ENCODE results near the gene CLCA1.

GRCh38 chr1:86419277-86419903, 49.3 kb upstream of the CLCA1 start:
- TF ChIP-seq, protein P1, sequence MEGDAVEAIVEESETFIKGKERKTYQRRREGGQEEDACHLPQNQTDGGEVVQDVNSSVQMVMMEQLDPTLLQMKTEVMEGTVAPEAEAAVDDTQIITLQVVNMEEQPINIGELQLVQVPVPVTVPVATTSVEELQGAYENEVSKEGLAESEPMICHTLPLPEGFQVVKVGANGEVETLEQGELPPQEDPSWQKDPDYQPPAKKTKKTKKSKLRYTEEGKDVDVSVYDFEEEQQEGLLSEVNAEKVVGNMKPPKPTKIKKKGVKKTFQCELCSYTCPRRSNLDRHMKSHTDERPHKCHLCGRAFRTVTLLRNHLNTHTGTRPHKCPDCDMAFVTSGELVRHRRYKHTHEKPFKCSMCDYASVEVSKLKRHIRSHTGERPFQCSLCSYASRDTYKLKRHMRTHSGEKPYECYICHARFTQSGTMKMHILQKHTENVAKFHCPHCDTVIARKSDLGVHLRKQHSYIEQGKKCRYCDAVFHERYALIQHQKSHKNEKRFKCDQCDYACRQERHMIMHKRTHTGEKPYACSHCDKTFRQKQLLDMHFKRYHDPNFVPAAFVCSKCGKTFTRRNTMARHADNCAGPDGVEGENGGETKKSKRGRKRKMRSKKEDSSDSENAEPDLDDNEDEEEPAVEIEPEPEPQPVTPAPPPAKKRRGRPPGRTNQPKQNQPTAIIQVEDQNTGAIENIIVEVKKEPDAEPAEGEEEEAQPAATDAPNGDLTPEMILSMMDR (IDR thresholded peaks at IDR 0.05) = peak; percentile 39; the same call in 1 of the 2 replicates
- TF ChIP-seq POLR2AphosphoS5 (IDR thresholded peaks at IDR 0.05; ENCODE audit: low read depth, low read length) = no peak
- TF ChIP-seq, protein P2, sequence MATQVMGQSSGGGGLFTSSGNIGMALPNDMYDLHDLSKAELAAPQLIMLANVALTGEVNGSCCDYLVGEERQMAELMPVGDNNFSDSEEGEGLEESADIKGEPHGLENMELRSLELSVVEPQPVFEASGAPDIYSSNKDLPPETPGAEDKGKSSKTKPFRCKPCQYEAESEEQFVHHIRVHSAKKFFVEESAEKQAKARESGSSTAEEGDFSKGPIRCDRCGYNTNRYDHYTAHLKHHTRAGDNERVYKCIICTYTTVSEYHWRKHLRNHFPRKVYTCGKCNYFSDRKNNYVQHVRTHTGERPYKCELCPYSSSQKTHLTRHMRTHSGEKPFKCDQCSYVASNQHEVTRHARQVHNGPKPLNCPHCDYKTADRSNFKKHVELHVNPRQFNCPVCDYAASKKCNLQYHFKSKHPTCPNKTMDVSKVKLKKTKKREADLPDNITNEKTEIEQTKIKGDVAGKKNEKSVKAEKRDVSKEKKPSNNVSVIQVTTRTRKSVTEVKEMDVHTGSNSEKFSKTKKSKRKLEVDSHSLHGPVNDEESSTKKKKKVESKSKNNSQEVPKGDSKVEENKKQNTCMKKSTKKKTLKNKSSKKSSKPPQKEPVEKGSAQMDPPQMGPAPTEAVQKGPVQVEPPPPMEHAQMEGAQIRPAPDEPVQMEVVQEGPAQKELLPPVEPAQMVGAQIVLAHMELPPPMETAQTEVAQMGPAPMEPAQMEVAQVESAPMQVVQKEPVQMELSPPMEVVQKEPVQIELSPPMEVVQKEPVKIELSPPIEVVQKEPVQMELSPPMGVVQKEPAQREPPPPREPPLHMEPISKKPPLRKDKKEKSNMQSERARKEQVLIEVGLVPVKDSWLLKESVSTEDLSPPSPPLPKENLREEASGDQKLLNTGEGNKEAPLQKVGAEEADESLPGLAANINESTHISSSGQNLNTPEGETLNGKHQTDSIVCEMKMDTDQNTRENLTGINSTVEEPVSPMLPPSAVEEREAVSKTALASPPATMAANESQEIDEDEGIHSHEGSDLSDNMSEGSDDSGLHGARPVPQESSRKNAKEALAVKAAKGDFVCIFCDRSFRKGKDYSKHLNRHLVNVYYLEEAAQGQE (IDR thresholded peaks at IDR 0.05; ENCODE audit: insufficient read depth in 1 of 2, low read depth in 2 of 2, low read length in 1 of 2) = no peak
- TF ChIP-seq SIN3A (IDR thresholded peaks at IDR 0.05; ENCODE audit: borderline replicate concordance, insufficient read depth, low read depth, low read length) = no peak
